GM21367 (cell line): ENCODE results near the gene USH2A.
A peak's percentile ranks its signal among the peaks of the same experiment; 100 is the strongest.

Experiments used
- ATAC-seq: cut with Tn5 transposase; IDR thresholded peaks from one replicate; pipeline ENCODE4 v1.9.1; 2021; ENCODE audit not compliant: unreplicated experiment

USH2A gene

DNA sequence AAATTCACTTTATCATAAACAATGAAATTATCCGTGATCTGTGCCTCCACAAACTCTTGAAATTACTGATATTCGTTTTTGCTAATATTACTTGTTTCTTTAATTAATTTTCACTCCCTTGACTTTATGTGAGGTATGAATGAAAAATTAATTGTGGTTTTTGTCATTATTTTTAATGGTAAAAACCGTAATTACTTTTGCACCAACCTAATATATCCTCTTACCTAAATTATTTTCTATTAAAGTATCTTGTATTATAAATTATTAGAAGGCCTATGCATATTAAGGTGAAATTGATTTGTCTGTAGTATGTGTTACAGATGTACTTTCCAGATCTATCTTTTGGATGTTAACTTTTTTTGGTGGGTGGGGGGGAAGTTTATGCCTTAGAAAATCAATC, 540.2 kb downstream of the USH2A start:
- no peak for ATAC-seq

DNA sequence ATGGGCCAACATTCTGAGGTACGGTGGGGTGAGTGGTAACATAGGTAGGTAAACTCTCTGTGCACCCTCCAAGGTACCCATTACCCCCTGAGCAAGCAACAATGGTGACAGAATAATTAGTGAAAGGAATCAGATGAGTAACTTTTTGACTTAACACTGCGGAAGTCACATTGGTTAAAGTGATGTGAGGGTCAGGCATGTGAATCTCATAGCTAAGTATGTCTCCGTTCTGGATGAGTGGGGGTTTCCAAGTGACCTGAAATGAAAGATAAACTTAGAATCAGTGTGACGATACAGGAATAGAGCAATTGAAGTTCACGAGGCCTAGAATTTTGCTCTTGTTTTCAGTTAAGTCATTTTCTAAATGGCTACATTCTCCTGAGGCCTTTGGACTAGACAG, 544.4 kb downstream of the USH2A start:
- ATAC-seq = no peak

DNA sequence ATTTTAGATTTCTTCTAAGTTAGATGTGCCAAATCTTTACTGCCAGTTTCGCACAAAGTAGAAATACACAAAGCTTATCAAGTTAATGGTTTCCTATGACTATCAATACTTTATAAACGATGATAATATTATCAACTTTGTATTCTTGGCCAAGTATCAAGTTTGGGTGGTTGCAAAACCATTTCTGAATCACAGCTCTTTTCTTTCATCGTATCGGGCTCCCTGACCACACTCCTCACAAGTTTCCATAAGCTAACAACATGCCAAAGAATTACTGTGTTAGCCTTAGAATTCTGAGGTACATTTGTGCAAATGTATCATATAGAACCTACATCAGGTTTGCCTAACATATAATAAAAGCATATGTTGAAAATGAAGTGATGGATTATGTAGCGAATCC, 545.1 kb downstream of the USH2A start:
- no peak for ATAC-seq

DNA sequence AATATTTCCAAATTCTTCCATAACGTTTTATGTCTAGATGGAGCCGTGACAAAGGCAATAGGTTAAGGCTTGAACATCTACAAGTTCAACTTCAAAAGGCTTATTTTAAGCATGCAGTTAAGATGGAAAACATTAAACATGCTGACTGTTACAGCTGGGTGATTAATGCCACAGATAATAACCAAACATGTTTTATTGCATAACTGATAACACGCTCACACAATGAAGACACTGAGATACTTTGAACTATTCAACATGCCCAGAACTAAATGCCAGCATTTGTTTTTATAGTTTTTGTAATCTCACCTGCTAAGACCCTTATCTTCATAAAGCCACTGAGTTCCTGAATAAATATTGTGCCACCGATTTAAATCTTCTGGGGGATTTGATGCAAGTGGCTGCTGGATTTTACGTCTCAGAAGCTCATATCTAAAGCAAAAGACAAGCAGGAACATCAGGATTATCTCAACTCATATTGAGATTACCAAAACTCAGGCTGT, 545.7 kb downstream of the USH2A start:
- no peak for ATAC-seq

DNA sequence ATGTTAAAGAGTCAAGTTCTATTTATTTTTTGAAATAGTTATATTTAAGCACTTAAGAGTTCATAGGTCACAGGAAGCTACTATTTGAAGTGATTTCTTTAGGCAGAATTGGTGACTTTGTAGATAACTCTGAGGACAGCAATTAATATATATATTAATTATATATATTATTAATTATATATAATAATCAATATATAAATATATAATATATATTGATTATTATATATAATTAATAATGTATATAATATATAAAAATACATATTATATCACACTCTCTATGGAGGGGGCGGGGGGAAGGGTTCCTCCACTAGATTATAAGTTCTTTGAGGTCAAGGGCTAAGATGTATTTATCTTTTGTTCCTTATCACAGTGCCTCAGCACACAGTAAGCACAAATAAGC, 547.5 kb downstream of the USH2A start:
- no peak for ATAC-seq

DNA sequence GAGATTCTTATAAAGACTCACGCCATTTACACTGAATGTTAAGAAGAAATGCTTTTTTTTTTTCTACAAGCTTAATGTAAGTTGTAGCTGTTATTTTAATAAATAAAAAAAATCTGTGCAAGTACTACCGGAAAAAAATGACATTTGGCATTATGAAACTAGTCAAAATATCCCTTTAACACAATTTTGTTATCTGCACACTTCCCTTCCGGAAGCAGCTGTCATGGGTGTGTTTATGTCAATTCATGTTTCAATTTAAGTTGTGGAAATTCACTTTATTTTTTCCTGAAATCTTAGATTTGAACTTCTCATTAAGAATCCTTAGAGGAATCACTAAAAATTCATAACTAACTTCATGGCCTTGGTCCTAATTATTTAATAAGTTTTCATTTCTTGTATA, 548.0 kb downstream of the USH2A start:
- ATAC-seq = no peak

DNA sequence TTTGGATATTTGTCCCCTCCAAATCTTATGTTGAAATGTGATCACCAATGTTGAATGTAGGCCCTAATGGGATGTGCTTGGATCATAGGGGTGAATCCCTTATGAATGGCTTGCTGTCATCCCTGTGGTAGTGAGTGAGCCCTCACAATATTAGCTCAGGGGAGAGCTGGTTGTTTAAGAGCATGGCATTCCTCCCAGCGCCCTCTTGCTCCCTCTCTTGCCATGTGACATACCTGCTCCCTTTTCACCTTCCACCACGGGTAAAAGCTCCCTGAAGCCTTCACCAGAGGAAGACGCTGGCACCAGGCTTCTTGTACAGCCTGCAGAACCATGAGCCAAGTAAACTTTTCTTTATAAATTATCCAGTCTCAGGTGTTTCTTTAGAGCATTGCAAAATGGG, 550.6 kb downstream of the USH2A start:
- ATAC-seq = no peak

DNA sequence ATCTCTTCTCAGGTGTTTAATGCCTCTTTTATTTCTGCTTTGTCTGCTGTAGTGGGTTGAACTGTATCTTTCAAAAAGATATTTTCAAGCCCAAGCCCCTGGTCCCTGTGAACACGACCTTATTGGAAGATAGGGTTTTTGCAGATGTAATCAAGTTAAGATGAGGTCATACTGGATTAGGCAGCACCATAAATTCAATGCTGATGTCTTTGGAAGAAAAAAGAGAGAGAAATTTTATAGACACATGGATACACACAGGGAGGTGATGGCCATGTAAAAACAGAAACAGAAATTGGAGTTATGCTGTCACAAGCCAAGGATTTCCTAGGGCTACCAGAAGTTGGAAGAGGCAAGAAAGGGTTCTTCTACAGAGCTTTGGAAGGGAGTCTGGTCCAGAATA, 554.7 kb downstream of the USH2A start:
- no peak for ATAC-seq

DNA sequence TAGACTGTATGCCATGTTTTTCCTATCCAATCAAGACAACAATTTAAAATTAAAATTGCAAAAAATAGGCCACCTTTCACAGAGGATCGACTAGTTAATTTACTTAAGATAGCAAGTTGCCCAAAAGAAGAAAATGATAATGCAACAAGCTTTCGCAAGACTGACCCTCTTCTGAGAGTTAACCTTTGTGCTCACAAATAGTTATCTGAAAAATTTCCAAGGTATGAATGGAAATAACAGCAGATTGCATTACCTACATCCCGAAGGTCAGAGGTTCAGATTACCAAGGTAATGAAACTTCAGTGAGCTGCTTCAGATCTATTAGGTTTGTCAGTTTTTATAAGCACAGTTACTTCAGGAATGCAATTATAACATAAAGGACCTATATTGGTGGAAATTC, 558.2 kb downstream of the USH2A start:
- no peak for ATAC-seq

DNA sequence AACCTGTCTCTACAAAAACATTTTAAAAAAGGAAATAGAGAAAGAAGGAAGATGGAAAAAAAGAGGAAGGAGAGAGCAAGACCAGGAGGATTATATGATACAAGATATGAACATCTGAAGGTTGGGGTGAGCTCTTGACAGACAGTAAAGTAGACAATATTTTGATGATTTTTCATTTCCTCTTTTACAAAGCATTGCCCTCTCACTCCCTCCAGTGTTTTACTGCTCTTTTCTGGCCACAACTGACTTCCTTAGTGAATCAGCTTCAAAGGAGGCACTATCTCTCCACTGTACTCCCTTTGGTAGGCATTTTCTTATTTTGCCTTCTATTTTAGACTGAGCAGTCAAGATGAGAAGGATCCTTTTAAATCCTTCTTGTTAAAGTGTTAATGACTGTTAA, 559.5 kb downstream of the USH2A start:
- peak; percentile 70 for ATAC-seq

DNA sequence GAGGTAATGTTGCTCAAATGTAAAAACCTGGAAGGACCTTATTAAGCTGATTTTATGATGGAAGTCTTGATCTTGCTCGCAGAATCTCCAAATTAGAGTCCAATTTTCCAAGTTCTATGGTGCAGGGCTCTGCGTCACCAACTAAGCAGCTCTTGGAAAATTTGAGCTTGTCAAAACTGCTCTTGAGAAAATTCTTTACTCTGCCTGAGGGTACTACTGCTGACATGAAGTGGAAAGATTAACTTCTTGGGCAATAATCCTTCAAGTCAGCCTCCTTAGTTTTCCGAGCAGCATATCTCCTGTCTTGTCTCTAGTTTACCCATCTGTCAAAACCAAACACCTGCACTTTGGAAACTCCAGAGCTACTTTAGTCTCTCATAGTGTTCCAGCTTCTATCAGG, 562.4 kb downstream of the USH2A start:
- no peak for ATAC-seq

DNA sequence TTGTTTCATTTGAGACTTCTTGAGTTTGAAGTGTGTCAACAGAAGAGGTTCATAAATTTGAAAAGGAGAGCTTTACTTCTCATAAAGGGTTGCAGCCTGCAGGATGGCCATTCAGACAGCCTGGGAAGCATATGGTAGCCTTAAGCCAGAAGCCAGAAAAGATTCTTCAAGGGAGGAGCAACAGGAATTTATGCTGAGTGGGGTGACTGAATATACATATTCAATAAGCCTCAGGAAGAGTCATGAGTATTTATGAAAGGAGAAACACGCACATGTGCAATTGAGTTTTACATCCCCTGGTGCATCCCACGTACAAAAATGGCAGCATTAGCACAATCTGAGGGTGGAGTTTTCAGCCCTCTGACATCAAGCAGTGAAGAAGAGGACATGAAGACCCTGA, 565.9 kb downstream of the USH2A start:
- no peak for ATAC-seq

DNA sequence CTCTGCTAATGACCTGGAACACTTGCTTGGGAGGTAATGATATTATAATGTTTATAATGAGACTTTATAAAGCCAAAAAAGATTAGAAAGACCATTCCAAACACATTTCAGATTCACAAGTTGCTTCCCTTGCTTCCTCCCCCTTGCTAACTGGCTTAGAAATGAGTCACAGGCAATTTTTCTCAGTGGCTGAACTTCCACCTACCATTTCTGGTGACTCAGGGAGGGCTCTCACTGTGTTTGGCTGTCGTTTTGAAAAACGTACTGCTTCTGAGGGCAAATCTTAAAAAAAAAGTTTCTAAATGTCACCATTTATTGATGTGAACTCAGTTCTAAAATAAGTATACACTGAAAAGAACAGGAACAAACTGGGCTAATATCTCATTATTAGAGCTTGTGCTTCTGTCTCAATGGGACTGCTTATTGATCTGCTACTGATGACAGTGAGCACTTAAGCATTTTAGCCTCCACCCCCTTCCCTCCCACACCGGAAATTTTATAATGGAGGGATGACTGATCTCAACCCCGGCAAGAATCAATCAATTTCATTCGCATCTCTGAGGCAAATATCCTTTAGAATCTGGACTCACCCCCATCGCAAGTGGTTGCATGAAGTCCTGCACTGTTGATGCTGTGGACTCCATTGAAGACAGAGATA, 577.9 kb downstream of the USH2A start:
- ATAC-seq = no peak

DNA sequence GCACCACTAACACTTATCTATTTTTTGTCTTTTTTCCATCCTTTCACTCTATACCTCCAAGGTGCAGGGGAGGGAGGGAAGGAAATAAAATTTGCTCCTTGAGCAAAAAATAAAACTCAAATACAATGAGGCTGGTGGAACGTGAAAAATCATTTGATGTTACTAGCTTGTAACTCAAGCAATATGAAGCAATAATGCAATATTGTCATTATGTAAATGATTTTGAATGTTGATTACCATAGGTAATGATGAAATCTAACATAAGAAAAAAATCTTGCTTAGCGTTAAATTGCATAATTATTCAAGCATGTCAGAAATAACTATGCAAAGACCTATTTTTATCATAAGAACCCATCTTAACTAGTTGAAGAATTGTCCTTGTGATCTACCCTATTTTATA, 578.5 kb downstream of the USH2A start:
- ATAC-seq = no peak

DNA sequence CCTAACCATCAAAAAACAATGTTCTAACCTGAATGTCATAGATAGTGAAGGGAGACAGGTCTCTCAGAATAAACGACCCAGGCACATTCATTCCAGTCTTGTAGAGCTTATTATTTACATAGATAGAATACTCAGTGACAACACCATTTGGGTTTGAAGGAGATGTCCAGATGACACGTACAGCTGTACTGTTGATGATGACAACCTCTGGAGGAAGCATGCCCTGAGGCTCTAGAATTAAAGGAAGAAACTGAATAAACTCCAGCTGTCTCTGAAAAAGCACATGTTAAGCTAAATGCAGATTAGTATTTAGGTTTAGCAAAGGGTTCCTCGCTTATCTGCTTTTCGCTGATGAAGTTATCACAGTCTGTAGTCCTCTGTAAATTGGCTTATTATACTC, 579.0 kb downstream of the USH2A start:
- no peak for ATAC-seq

DNA sequence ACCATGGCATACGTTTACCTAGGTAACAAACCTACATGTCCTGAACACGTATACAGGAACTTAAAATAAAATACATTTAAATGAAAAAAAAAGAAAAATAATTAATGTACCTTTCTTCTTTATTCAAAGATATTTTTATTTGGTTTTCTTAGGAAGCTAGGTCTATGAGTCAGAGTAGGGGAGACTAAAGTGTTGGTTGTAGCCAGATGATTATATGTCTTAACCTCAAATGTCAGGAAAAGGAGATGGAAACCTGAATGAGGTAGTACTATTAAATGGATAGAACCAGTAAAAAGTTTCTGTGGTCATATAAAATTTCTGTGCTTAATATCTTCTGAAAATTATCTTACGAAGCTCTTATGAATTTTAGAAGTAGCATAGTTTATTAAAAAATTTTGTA, 580.3 kb downstream of the USH2A start:
- ATAC-seq = no peak

DNA sequence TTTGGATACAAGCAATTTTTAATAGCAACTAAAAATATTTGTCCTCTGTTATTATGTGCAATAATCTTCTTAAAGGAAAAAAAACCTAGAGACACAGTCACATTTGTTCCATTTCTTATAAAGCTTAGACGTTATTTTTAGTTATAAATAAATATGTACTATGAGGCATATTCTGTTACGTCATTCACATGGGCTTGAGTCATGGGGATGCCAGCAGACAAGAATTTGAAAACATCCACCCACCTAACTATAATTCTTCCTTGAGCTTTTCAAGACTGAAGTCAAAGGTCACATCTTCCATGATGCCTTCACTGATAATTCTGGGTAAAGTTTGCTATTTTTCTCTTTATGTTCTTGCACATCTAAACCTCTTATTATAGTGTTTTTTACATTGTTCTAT, 587.3 kb downstream of the USH2A start:
- no peak for ATAC-seq

DNA sequence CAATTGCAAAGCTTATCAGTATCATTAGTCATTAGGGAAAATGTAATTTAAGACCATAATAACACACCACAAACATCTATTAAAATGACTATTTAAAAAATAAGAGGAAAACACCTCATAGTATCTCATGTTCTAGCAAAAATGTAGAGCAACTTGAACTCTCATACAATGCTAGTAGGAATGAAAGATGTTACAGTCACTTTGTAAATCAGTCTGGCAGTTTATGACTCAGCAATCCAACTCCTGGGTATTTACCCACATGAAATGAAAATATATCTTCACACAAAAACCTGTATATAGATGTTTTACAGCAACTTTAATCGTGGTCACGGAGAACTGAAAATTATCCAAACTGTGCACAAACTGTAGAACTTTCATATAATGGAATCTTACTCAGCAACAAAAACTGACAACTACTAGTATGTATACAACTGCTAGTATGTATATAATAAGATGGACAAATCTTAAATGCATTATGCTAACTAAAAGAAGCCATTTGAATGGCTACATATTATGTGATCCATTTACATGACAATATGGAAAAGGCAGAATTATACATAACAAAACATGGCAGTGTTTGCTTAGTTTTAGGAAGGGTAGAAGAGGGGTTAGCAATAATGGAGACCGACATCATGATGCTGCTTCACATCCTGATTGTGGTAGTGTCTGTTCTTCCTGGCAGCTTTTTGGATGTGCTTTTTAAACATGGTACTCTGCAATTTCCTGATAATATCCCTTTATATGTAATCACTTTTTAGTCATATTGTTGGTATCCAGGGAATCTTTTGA, 589.1 kb downstream of the USH2A start:
- ATAC-seq = no peak

DNA sequence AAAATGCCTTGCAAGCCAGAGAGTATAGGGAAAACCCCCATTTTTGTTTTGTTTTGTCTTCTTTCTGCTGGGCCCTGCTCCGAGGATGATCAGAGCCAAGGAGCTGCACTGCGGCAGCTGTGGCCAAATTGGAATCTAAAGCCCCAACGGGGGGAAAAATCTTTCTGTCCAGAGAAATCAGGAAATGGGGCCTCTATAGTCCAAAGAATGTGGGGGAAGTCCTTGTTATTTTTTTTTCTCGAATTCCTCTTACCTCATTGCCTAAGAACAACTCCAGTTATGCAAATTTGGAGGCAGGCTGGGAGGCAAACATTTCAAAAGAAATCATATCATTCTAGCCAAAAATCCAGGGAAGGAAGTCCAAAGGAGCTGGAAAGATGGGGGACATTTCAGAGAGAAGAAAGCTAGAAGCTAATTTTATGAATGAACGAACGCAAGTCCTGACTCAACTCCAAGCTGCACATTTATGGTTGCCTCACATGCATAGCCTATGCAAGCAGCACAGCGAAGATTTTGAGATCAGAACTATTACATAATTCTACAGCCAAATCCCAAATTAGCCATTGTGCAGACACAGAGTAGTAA, 592.9 kb downstream of the USH2A start:
- no peak for ATAC-seq

DNA sequence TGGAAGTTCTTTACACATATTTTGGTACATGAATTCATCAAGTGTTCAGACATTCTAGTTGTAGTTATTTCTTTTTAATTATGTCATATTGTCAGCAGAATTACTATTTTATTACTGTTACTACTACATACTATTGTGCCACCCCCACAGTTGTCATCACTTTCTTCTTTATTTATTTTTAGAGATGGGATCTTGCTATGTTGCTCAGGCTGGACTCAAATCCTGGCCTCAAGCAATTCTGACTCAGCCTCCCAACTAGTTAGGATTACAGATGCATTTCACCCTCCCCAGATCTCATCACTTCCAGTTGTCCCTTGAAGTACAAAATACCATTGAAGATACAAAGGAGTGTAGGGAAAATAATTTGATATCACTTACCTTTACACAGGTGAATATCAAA, 598.2 kb downstream of the USH2A start:
- no peak for ATAC-seq

DNA sequence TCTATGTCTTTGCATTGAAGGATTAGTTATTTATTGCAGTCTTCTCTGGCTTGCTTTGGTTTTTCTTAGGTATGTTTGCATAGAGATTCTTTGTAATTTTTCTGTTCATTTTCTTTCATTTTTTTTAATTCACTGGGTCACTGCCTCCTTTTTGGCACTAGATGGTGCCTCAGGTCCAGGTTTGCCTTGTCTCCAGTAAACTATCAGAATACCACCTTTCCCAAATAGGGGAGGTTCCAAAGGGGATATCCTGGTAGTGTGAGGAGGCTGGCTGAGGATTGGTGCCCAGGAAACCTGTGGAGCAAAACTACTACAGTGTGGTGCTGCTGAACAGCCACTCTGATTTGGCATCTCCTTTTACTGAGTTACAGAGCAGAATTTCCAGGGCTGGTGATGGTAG, 599.0 kb downstream of the USH2A start:
- ATAC-seq = no peak

DNA sequence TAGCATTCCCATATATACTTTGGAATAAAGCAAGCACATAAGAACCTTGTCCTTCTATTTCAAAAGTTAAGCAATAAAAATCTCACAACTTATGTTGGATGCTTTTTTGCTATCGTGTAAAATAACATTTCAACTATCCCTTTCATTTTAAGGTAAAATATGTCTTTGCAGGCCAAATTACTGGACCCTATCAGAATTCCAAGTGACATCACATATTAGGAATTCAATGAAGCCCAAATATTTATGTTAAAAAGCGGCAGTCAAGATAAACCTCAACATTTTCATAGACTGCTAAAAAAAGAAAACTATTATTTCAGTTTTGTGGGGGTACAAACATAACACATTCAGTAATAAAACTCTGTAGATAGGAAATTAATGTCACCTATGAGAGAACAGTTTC, 604.1 kb downstream of the USH2A start:
- ATAC-seq = no peak
